Stimulated activated CD4-positive, alpha-beta T cell treated with anti-CD3 and anti-CD28 coated beads, Interleukin-1b, Interleukin-23, amount 100 ng/mL, for 1 hour (primary cell): Measurements from ENCODE around the gene CTNNA2.

Source experiments
- DNase-seq, 2 donors: peaks; one replicate each; pipeline ENCODE4 v3.0.0-alpha.2; 2020; ENCODE audit warnings: low read depth in 2 of 2

The CTNNA2 gene

GRCh38 chr2:80269806-80270205 lies 757.0 kb downstream of the CTNNA2 start:
- no peak for DNase-seq

- DNase-seq, result no peak
Observed at GRCh38 chr2:80280598-80280997, 767.7 kb downstream of the CTNNA2 start.

- no peak for DNase-seq
Observed at GRCh38 chr2:80281049-80281448, 768.2 kb downstream of the CTNNA2 start.

- DNase-seq, result no peak
Observed at GRCh38 chr2:80288576-80288975, 775.7 kb downstream of the CTNNA2 start.

- no peak for DNase-seq
Observed at GRCh38 chr2:80291656-80292055, 778.8 kb downstream of the CTNNA2 start.

- no peak for DNase-seq
Observed at GRCh38 chr2:80292474-80292873, 779.6 kb downstream of the CTNNA2 start.

- DNase-seq, result no peak
Observed at GRCh38 chr2:80293039-80293438, 780.2 kb downstream of the CTNNA2 start.

- DNase-seq, result no peak
Observed at GRCh38 chr2:80298954-80299353, 786.1 kb downstream of the CTNNA2 start.

- DNase-seq, result no peak
Observed at GRCh38 chr2:80299661-80300060, 786.8 kb downstream of the CTNNA2 start.

GRCh38 chr2:80300346-80300745 lies 787.5 kb downstream of the CTNNA2 start:
- DNase-seq, result no peak

- DNase-seq, result no peak
Observed at GRCh38 chr2:80300954-80301353, 788.1 kb downstream of the CTNNA2 start.

GRCh38 chr2:80302001-80302313 lies 789.1 kb downstream of the CTNNA2 start:
- DNase-seq, result no peak

- DNase-seq, result no peak
Observed at GRCh38 chr2:80302314-80303005, 789.6 kb downstream of the CTNNA2 start.

GRCh38 chr2:80303006-80303908 lies 790.4 kb downstream of the CTNNA2 start:
- DNase-seq, result no peak

GRCh38 chr2:80303909-80304837 lies 791.3 kb downstream of the CTNNA2 start, which contains the start of gene LRRTM1:
TSS of gene LRRTM1 (minus strand) at chr2:80304752. CDS start at chr2:80303819, 933 bp downstream.
- no peak for DNase-seq

- no peak for DNase-seq
Observed at GRCh38 chr2:80311304-80311703, 798.5 kb downstream of the CTNNA2 start.

GRCh38 chr2:80312282-80312839 lies 799.5 kb downstream of the CTNNA2 start:
- DNase-seq, result no peak

- no peak for DNase-seq
Observed at GRCh38 chr2:80322311-80322920, 809.6 kb downstream of the CTNNA2 start.

GRCh38 chr2:80322958-80323357 lies 810.1 kb downstream of the CTNNA2 start:
- no peak for DNase-seq

GRCh38 chr2:80323610-80324009 lies 810.8 kb downstream of the CTNNA2 start:
- DNase-seq, result no peak

GRCh38 chr2:80324525-80324924 lies 811.7 kb downstream of the CTNNA2 start:
- DNase-seq, result no peak
